ENCODE results near the gene TSFM. TPM values are rescaled to one million over a fixed set of nuclear protein-coding genes. Genes with fewer than 3 reads are reported as not detected.
A peak's percentile ranks its signal among the peaks of the same experiment; 100 is the strongest.

Gene TSFM
- total RNA-seq, 1 experiment from 2014 or later: 53.2 TPM

DNA sequence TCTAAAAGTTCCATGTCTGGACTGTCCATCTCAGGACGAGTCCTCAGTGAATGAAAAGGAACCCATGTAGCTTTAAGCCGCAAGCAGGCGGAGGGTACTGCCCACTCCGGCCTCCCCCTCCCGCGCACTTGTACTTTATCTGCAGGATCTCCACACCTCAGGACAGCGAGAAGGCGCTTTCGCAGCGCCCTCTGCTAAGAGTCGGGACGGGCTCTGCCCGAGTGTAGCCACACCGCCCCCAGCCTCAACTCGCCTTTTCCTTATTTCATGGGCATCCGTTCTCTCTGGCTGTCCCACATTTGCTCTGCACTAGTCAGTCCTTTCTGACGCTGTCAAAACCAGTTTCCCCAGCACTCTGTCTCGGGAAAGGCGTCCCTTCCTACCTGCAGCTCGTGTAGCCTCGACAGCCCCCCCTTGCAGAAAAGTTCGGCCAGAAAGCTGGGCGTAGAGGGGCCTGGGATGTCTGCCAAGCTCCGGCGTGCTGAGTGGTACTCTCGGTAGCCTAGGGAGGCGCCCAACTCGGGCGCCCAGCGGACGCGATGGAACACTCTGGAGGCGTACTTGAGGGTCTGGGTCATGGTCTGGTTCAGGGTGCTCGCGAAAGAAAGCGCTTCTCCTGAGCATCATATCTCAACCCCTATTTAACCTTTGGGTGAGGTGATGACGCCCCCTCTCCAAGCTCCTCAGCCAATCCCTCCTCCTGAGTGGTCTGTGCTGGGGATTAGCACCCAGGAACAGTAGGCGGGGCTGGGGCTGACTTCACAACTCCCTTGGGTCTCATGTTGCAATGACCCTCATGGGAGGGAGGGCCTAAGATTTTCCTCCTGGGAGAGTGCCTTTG, 15.9 kb upstream of the TSFM start, which contains the start of gene CYP27B1:
CYP27B1 (minus strand) TSS at position 615 of the 841 bp plus-strand sequence; CDS start at position 578, 37 bp downstream.
- Histone ChIP-seq H3K9me3 (ENCODE audit: control insufficient read depth in 1 of 2, insufficient read depth in 1 of 2, low read depth in 1 of 2, low read length in 2 of 2) (no peaks in the 10 kb centered on the region), H3K9me2 (ENCODE audit: insufficient read depth) (no peaks in the 10 kb centered on the region), H3K27me3 (ENCODE audit: insufficient read depth, low read length) (no peaks in the 10 kb centered on the region), H3K9ac (ENCODE audit: low read length) (peak within 1 kb of the TSS; percentile 81), H3K27ac (ENCODE audit: low read depth, low read length) (peak within 1 kb of the TSS; percentile 73), H3K4me1 (ENCODE audit: control insufficient read depth in 1 of 2, insufficient read depth in 2 of 2, low read length in 2 of 2) (peaks cover 11 to 47% of the 10 kb centered on the region in 2 experiments), H2AFZ (ENCODE audit: low read depth, low read length, poor library complexity, severe bottlenecking) (no peak within 1 kb of the TSS), H3K36me3 (ENCODE audit: control insufficient read depth in 1 of 2, insufficient read depth in 2 of 2, low read length in 2 of 2) (peaks cover 13 to 27% of the 10 kb centered on the region in 2 experiments; a peak in 3 of 4 replicates), H3K79me2 (ENCODE audit: insufficient read depth, low read length) (peaks cover 14% of the 10 kb centered on the region), H4K20me1 (ENCODE audit: insufficient read depth) (no peaks in the 10 kb centered on the region), H3K4me2 (ENCODE audit: low read length) (peak within 1 kb of the TSS; percentile 100), H3K4me3 (replicated peaks in 1 of 2; ENCODE audit: low read depth in 1 of 2, low read length in 2 of 2) (peak within 1 kb of the TSS; percentile 72 to 81)
- ChIA-PET CTCF (interaction anchor here (4.0 kb wide), 1 partner anchor 10 kb away, joined by 51 read pairs; no protein-coding TSS in a partner anchor), POLR2A (interaction anchor here (0.9 to 2.4 kb wide), 8 partner anchors 10 to 175 kb away, joined by 3 to 12 read pairs (median 4); partner anchors contain the start of genes ATP23 and CDK4), RAD21 (ENCODE audit: low non-redundant PET in 1 of 2, low total read pairs in 2 of 2, uncharacterized antibody in 2 of 2, unreplicated experiment in 2 of 2) (no interaction called here)
- peak; percentile 45 for TF ChIP-seq POLR2A (IDR thresholded peaks at IDR 0.05; ENCODE audit: borderline replicate concordance, extremely low read depth, insufficient read depth, insufficient read length)
- TF ChIP-seq TCF7L2 (IDR thresholded peaks at IDR 0.05; ENCODE audit: borderline replicate concordance, extremely low read depth, insufficient read depth, insufficient read length): no peak
- TF ChIP-seq POLR2AphosphoS5 (IDR thresholded peaks at IDR 0.05; ENCODE audit: low read depth, low read length): peak; percentile 60
- BruUV-seq (replicated peaks): no TSS peak
- ATAC-seq (peak; percentile 41), DNase-seq (ENCODE audit: low read depth, low spot score) (no peak)
- intact Hi-C loops (cut with micrococcal nuclease): no loop called here

GRCh38 chr12:57767305-57767698, 15.3 kb upstream of the TSFM start:
- H3K27ac ChIP-seq (ENCODE audit: low read depth, low read length): peak overlapping the region; percentile 73
- H3K27me3 ChIP-seq (ENCODE audit: insufficient read depth, low read length): no peaks in the 10 kb centered on the region
- ChIA-PET RAD21 (ENCODE audit: low non-redundant PET in 1 of 2, low total read pairs in 2 of 2, uncharacterized antibody in 2 of 2, unreplicated experiment in 2 of 2) (no interaction called here), CTCF (interaction anchor here (4.0 kb wide), 1 partner anchor 11 kb away, joined by 51 read pairs; no protein-coding TSS in a partner anchor), POLR2A (interaction anchor here (1.2 to 2.4 kb wide), 4 partner anchors 11 to 15 kb away, joined by 4 to 12 read pairs (median 5); partner anchors contain the start of gene CDK4)
- H4K20me1 ChIP-seq (ENCODE audit: insufficient read depth): no peaks in the 10 kb centered on the region
- DNase-seq (ENCODE audit: low read depth, low spot score): no peak
- H3K79me2 ChIP-seq (ENCODE audit: insufficient read depth, low read length): peaks cover 15% of the 10 kb centered on the region
- TF ChIP-seq POLR2AphosphoS5 (IDR thresholded peaks at IDR 0.05; ENCODE audit: low read depth, low read length) (no peak), POLR2A (IDR thresholded peaks at IDR 0.05; ENCODE audit: borderline replicate concordance, extremely low read depth, insufficient read depth, insufficient read length) (no peak)
- peak overlapping the region; percentile 72 to 81; a peak in 3 of 4 replicates for H3K4me3 ChIP-seq (replicated peaks in 1 of 2; ENCODE audit: low read depth in 1 of 2, low read length in 2 of 2)
- no peaks in the 10 kb centered on the region for H3K9me3 ChIP-seq (ENCODE audit: control insufficient read depth in 1 of 2, insufficient read depth in 1 of 2, low read depth in 1 of 2, low read length in 2 of 2)
- peaks cover 11 to 47% of the 10 kb centered on the region in 2 experiments for H3K4me1 ChIP-seq (ENCODE audit: control insufficient read depth in 1 of 2, insufficient read depth in 2 of 2, low read length in 2 of 2)
- no TSS peak for BruUV-seq (replicated peaks)
- no peak for ATAC-seq
- H3K36me3 ChIP-seq (ENCODE audit: control insufficient read depth in 1 of 2, insufficient read depth in 2 of 2, low read length in 2 of 2): peaks cover 10 to 27% of the 10 kb centered on the region in 2 experiments; a peak in 3 of 4 replicates
- H2AFZ ChIP-seq (ENCODE audit: low read depth, low read length, poor library complexity, severe bottlenecking): no peak overlapping the region
- intact Hi-C loops (cut with micrococcal nuclease): no loop called here
- H3K9ac ChIP-seq (ENCODE audit: low read length): peak overlapping the region; percentile 81; the same call in 1 of the 2 replicates
- H3K4me2 ChIP-seq (ENCODE audit: low read length): peak overlapping the region; percentile 100
- no peaks in the 10 kb centered on the region for H3K9me2 ChIP-seq (ENCODE audit: insufficient read depth)
